Body of pancreas (tissue), 4 donors: Measurements from ENCODE around the gene TSEN34.

Source experiments
- POLR2A ChIP-seq, 3 donors: fragments of 450-650 bp; IDR thresholded peaks; one replicate each; pipeline ENCODE4 v1.6.1; 2016; ENCODE audit warnings: antibody characterized with exemption in 3 of 3, mild to moderate bottlenecking in 2 of 3
- TF ChIP-seq, protein P1 (sequence below), 7 experiments: fragments of 450-650 bp in 4 of 7; fragments of 200-600 bp in 3 of 7; sonication (generic) in 3 of 7; IDR thresholded peaks; one replicate each; pipeline ENCODE4 v1.5.1; 2016 to 2019; ENCODE audit warnings: antibody characterized with exemption in 7 of 7

DNA sequence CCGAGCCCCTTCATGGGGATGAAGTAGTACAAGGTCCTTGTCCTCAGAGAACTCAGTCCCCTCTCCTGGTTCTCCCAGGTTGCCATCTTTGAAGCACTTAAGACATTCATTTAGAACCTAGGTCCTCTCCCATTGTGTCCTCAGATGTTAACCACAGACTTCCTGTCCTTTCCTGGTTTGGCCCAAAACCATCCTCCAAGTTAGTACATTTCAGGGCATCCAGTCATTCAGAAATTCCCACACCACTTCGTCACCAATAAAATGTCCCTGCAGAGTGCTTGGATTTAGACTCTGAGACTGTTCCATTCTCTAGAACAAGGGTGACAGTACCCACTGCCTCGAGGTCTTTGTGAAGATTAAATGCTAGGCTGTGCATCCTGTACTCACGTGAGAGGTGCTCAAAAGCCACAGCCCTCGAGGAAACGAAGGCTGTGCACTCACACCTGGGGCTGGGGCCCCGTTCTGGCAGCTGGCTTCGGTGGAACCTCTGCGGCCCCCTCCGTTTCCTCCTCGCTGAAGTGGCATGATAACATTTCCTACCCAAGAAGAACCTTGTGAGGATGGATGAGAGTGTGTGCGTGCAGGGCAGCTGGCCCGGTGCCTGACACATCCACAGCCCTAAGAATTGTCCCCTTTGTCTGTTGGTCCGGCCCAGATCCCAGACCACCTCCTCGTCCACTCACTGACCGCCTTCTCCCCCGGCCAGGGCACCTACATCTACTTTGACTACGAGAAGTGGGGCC lies 36.3 kb upstream of the TSEN34 start:
- TF ChIP-seq POLR2A (IDR thresholded peaks at IDR 0.05), result no peak
- TF ChIP-seq, protein P1, sequence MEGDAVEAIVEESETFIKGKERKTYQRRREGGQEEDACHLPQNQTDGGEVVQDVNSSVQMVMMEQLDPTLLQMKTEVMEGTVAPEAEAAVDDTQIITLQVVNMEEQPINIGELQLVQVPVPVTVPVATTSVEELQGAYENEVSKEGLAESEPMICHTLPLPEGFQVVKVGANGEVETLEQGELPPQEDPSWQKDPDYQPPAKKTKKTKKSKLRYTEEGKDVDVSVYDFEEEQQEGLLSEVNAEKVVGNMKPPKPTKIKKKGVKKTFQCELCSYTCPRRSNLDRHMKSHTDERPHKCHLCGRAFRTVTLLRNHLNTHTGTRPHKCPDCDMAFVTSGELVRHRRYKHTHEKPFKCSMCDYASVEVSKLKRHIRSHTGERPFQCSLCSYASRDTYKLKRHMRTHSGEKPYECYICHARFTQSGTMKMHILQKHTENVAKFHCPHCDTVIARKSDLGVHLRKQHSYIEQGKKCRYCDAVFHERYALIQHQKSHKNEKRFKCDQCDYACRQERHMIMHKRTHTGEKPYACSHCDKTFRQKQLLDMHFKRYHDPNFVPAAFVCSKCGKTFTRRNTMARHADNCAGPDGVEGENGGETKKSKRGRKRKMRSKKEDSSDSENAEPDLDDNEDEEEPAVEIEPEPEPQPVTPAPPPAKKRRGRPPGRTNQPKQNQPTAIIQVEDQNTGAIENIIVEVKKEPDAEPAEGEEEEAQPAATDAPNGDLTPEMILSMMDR (IDR thresholded peaks at IDR 0.05), result no peak
